IPS DF 6.9 (cell line): ENCODE measurements around the gene VEPH1.
"Not testable (repeated sequence)": the region's sequence is repeated elsewhere in the genome, so short reads cannot be mapped to it uniquely, and the experiment has no call there.

Source experiments
- DNase-seq: peaks from one replicate; pipeline ENCODE4 v3.0.0-alpha.2; 2013; ENCODE audit warnings: low read depth, low spot score
- H3K27ac ChIP-seq: one replicate; pipeline ENCODE4 v1.5.1; 2013; ENCODE audit warnings: low read length, control low read depth
- H3K27me3 ChIP-seq: 2 replicates; pipeline ENCODE4 v1.6.1; 2013; ENCODE audit warnings: mild to moderate bottlenecking, low read length; ENCODE audit not compliant: control insufficient read depth, insufficient read depth
- H3K36me3 ChIP-seq: 2 replicates; pipeline ENCODE4 v1.6.1; 2013; ENCODE audit warnings: low read length; ENCODE audit not compliant: control insufficient read depth, insufficient read depth
- H3K4me1 ChIP-seq: 2 replicates; pipeline ENCODE4 v1.6.1; 2013; ENCODE audit warnings: low read length; ENCODE audit not compliant: control insufficient read depth, insufficient read depth
- H3K4me3 ChIP-seq: 2 replicates; pipeline ENCODE4 v1.5.1; 2013; ENCODE audit warnings: mild to moderate bottlenecking, low read length
- H3K9me3 ChIP-seq: 2 replicates; pipeline ENCODE4 v1.6.1; 2013; ENCODE audit warnings: low read length, inconsistent platforms; ENCODE audit not compliant: control insufficient read depth, insufficient read depth
- WGBS: extraction: QIAGEN DNeasy Blood & Tissue Kit; methylation state at CpG from one replicate; pipeline ENCODE4 v1.1.7; 2013; ENCODE audit warnings: mixed read lengths, missing lambda C conversion rate; ENCODE audit not compliant: insufficient read length, insufficient coverage; 5-methylcytosine and 5-hydroxymethylcytosine counted together

Gene VEPH1

GRCh38 chr3:157353652-157354051, 149.6 kb downstream of the VEPH1 start:
- no peak overlapping the region for H3K4me3 ChIP-seq
- H3K4me1 ChIP-seq = no peaks in the 10 kb centered on the region
- no peaks in the 10 kb centered on the region for H3K36me3 ChIP-seq
- no peaks in the 10 kb centered on the region for H3K27me3 ChIP-seq
- no peak for DNase-seq
- WGBS = 100% methylated on average over 1 of the region's 4 CpGs
- H3K9me3 ChIP-seq = no peaks in the 10 kb centered on the region
- H3K27ac ChIP-seq = no peak overlapping the region

- no CpG with 5 or more reads among the region's 1 CpG for WGBS
- Histone ChIP-seq H3K9me3 (no peaks in the 10 kb centered on the region), H3K36me3 (no peaks in the 10 kb centered on the region), H3K27ac (no peak overlapping the region), H3K4me3 (no peak overlapping the region), H3K27me3 (no peaks in the 10 kb centered on the region), H3K4me1 (no peaks in the 10 kb centered on the region; the same call in 1 of the 2 replicates)
- DNase-seq = no peak
Measured at GRCh38 chr3:157351981-157352380, 151.2 kb downstream of the VEPH1 start.

- no CpG with 5 or more reads among the region's 2 CpGs for WGBS
- H3K4me1 ChIP-seq, DNase-seq, H3K27ac ChIP-seq, H3K27me3 ChIP-seq, H3K36me3 ChIP-seq, H3K9me3 ChIP-seq, H3K4me3 ChIP-seq: not testable (repeated sequence)
Measured at GRCh38 chr3:157350651-157351050, 152.6 kb downstream of the VEPH1 start.

GRCh38 chr3:157348304-157349075, 154.7 kb downstream of the VEPH1 start:
- not testable (repeated sequence) for H3K9me3 ChIP-seq, H3K27ac ChIP-seq, H3K4me3 ChIP-seq, H3K27me3 ChIP-seq, DNase-seq, H3K36me3 ChIP-seq, H3K4me1 ChIP-seq
- no CpG with 5 or more reads among the region's 3 CpGs for WGBS

- no peak for DNase-seq
- Histone ChIP-seq H3K4me1 (no peaks in the 10 kb centered on the region; the same call in 1 of the 2 replicates), H3K27ac (no peak overlapping the region), H3K27me3 (no peaks in the 10 kb centered on the region), H3K36me3 (no peaks in the 10 kb centered on the region), H3K9me3 (no peaks in the 10 kb centered on the region), H3K4me3 (no peak overlapping the region)
- no CpG with 5 or more reads among the region's 12 CpGs for WGBS
Measured at GRCh38 chr3:157347577-157348303, 155.5 kb downstream of the VEPH1 start.

- no peaks in the 10 kb centered on the region for H3K27me3 ChIP-seq
- H3K36me3 ChIP-seq = no peaks in the 10 kb centered on the region
- H3K9me3 ChIP-seq = no peaks in the 10 kb centered on the region
- H3K4me3 ChIP-seq = no peak overlapping the region
- WGBS = no CpG with 5 or more reads among the region's 4 CpGs
- H3K4me1 ChIP-seq = peaks cover 1% of the 10 kb centered on the region; the same call in 1 of the 2 replicates
- DNase-seq = no peak
- H3K27ac ChIP-seq = no peak overlapping the region
Measured at GRCh38 chr3:157336252-157337009, 166.8 kb downstream of the VEPH1 start.

GRCh38 chr3:157335233-157336076, 167.8 kb downstream of the VEPH1 start:
- no peaks in the 10 kb centered on the region for H3K36me3 ChIP-seq
- no peaks in the 10 kb centered on the region for H3K9me3 ChIP-seq
- no peak overlapping the region for H3K27ac ChIP-seq
- H3K27me3 ChIP-seq = no peaks in the 10 kb centered on the region
- H3K4me1 ChIP-seq = peaks cover 1% of the 10 kb centered on the region; the same call in 1 of the 2 replicates
- no peak overlapping the region for H3K4me3 ChIP-seq
- DNase-seq = no peak
- WGBS = no CpG with 5 or more reads among the region's 7 CpGs

GRCh38 chr3:157333551-157333991, 169.6 kb downstream of the VEPH1 start:
- no peak overlapping the region for H3K4me3 ChIP-seq
- no peaks in the 10 kb centered on the region for H3K9me3 ChIP-seq
- H3K27me3 ChIP-seq = no peaks in the 10 kb centered on the region
- DNase-seq = no peak
- H3K4me1 ChIP-seq = peaks cover 1% of the 10 kb centered on the region; the same call in 1 of the 2 replicates
- no peak overlapping the region for H3K27ac ChIP-seq
- H3K36me3 ChIP-seq = no peaks in the 10 kb centered on the region
- no CpG with 5 or more reads among the region's 2 CpGs for WGBS

- H3K27ac ChIP-seq = no peak overlapping the region
- no peaks in the 10 kb centered on the region for H3K4me1 ChIP-seq
- no peaks in the 10 kb centered on the region for H3K36me3 ChIP-seq
- no peak overlapping the region for H3K4me3 ChIP-seq
- no peak for DNase-seq
- no peaks in the 10 kb centered on the region for H3K9me3 ChIP-seq
- no peaks in the 10 kb centered on the region for H3K27me3 ChIP-seq
- no CpG with 5 or more reads among the region's 1 CpG for WGBS
Measured at GRCh38 chr3:157330206-157330605, 173.0 kb downstream of the VEPH1 start.
